ENCODE results near the gene SLC9A5. TPM values are rescaled to one million over a fixed set of nuclear protein-coding genes. Genes with fewer than 3 reads are reported as not detected.

Gene SLC9A5
- total RNA-seq, 1 donor from 2014 or later = 4.4 TPM

DNA sequence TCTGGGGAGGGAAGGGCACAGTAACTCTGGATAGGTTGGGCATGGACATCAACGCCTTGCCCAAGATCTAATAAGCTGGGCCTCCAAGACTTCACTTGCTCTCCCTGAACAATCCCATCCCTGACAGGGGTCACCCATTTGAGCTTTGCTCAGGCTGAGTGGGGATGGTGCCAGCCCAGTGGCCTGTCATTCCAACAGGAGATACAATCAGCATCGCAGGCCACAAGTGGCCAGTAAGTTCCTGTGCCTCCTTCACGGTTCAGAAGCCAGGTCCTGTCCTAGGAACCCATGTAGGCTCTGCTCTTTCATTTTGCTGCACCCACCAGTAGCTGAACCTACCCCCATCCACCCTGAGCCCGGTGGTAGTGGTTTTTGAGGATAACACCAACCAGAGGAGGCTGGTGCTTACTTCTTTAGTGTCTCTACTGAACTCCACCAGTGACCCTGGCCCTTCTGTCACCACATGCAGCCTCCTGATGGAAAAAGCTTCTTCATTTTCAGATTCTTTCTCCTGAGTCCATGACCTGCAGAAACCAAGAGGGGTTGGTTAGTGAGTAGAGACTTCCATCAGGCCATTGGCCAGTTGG lies 45.5 kb downstream of the SLC9A5 start:
- no peak for TF ChIP-seq CTCF (conservative IDR thresholded peaks at IDR 0.05)
- Mint-ChIP-seq H3K4me3 (no peak overlapping the region), H3K27ac (no peak overlapping the region), H3K9me3 (no peaks in the 10 kb centered on the region), H3K27me3 (peaks cover 20% of the 10 kb centered on the region), H3K36me3 (no peaks in the 10 kb centered on the region), H3K4me1 (ENCODE audit: unreplicated experiment) (no peaks in the 10 kb centered on the region)
- DNase-seq (ENCODE audit: extremely low spot score, unreplicated experiment) = no peak

- Mint-ChIP-seq H3K27me3 (peaks cover 20% of the 10 kb centered on the region), H3K9me3 (no peaks in the 10 kb centered on the region), H3K4me1 (ENCODE audit: unreplicated experiment) (no peaks in the 10 kb centered on the region), H3K27ac (no peak overlapping the region), H3K36me3 (no peaks in the 10 kb centered on the region), H3K4me3 (no peak overlapping the region)
- no peak for TF ChIP-seq CTCF (conservative IDR thresholded peaks at IDR 0.05)
- DNase-seq (ENCODE audit: extremely low spot score, unreplicated experiment) = no peak
Measured at GRCh38 chr16:67294938-67295361, 46.2 kb downstream of the SLC9A5 start.

- no peak overlapping the region for H3K4me3 Mint-ChIP-seq
- no peak for DNase-seq (ENCODE audit: extremely low spot score, unreplicated experiment)
- H3K4me1 Mint-ChIP-seq (ENCODE audit: unreplicated experiment) = peaks cover 4% of the 10 kb centered on the region
- H3K27ac Mint-ChIP-seq = no peak overlapping the region
- H3K36me3 Mint-ChIP-seq = no peaks in the 10 kb centered on the region
- peaks cover 20% of the 10 kb centered on the region for H3K27me3 Mint-ChIP-seq
- TF ChIP-seq CTCF (conservative IDR thresholded peaks at IDR 0.05) = no peak
- no peaks in the 10 kb centered on the region for H3K9me3 Mint-ChIP-seq
Measured at GRCh38 chr16:67296420-67296819, 47.6 kb downstream of the SLC9A5 start.

GRCh38 chr16:67298277-67298676 lies 49.5 kb downstream of the SLC9A5 start:
- no peak for TF ChIP-seq CTCF (conservative IDR thresholded peaks at IDR 0.05)
- Mint-ChIP-seq H3K4me3 (no peak overlapping the region), H3K27ac (no peak overlapping the region), H3K36me3 (no peaks in the 10 kb centered on the region), H3K4me1 (ENCODE audit: unreplicated experiment) (peaks cover 8% of the 10 kb centered on the region), H3K27me3 (peaks cover 14% of the 10 kb centered on the region), H3K9me3 (no peaks in the 10 kb centered on the region)
- DNase-seq (ENCODE audit: extremely low spot score, unreplicated experiment) = no peak

DNA sequence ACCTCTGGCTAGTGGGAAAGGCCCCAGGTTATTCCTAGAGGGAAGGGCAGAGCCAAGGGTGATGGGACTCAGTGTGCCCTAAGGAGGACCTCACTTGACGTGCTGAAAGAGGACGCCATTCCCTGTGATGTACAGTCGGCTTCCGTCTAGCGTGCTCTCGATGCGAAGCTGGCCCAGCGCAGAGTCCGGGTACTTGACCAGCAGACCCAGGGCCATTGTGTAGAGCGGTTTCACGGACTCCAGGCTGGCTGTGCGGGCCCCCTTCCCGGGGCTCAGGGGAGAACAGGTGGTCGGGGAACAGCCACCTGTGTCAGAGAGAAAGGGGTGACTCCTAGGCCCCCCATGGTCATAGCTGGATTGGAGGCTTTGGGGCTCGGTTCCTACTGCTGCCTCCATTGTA lies 50.5 kb downstream of the SLC9A5 start:
- Mint-ChIP-seq H3K36me3 (no peaks in the 10 kb centered on the region), H3K9me3 (no peaks in the 10 kb centered on the region), H3K27me3 (peaks cover 17% of the 10 kb centered on the region), H3K4me1 (ENCODE audit: unreplicated experiment) (peaks cover 12% of the 10 kb centered on the region), H3K4me3 (no peak overlapping the region), H3K27ac (no peak overlapping the region)
- no peak for TF ChIP-seq CTCF (conservative IDR thresholded peaks at IDR 0.05)
- DNase-seq (ENCODE audit: extremely low spot score, unreplicated experiment) = no peak
